Measurements from ENCODE around the gene WDR36.

DNA sequence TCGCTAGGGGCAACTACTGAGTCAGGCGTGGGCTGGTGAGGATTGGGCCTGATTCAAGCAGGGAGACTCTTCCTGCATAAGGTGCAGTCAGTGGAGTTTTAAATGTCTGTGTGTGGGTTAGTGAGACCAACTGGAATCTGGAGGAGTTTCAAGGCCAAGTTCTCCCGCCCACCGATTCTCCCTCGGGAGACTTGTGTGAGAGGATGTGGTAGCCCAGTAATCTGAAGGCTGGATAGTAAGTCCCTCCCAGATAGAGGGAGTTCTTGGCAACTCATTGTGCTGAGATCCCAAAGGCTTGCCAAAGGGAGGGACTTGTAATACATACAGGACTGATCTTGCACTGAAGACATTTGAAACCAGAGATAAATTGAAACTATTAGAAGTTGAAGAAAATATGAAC lies 51.8 kb downstream of the WDR36 start:
- TF ChIP-seq SP1 (IDR thresholded peaks at IDR 0.05; ENCODE audit: low read depth) (no peak), EGR1 (IDR thresholded peaks at IDR 0.05; ENCODE audit: low read depth) (no peak), SIN3A (IDR thresholded peaks at IDR 0.05; ENCODE audit: low read depth) (no peak), ZNF274 (IDR thresholded peaks at IDR 0.05; ENCODE audit: low read depth, low read length) (no peak), POLR2A (IDR thresholded peaks at IDR 0.05; ENCODE audit: borderline replicate concordance, extremely low read depth, insufficient read depth, insufficient read length) (no peak), EZH2phosphoT487 (IDR thresholded peaks at IDR 0.05; ENCODE audit: borderline replicate concordance) (no peak), EZH2 (IDR thresholded peaks at IDR 0.05) (no peak), RAD21 (IDR thresholded peaks at IDR 0.05; ENCODE audit: low read depth) (no peak), POLR2AphosphoS5 (IDR thresholded peaks at IDR 0.05; ENCODE audit: low read depth, low read length) (no peak)
- TF ChIP-seq, protein P1, sequence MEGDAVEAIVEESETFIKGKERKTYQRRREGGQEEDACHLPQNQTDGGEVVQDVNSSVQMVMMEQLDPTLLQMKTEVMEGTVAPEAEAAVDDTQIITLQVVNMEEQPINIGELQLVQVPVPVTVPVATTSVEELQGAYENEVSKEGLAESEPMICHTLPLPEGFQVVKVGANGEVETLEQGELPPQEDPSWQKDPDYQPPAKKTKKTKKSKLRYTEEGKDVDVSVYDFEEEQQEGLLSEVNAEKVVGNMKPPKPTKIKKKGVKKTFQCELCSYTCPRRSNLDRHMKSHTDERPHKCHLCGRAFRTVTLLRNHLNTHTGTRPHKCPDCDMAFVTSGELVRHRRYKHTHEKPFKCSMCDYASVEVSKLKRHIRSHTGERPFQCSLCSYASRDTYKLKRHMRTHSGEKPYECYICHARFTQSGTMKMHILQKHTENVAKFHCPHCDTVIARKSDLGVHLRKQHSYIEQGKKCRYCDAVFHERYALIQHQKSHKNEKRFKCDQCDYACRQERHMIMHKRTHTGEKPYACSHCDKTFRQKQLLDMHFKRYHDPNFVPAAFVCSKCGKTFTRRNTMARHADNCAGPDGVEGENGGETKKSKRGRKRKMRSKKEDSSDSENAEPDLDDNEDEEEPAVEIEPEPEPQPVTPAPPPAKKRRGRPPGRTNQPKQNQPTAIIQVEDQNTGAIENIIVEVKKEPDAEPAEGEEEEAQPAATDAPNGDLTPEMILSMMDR (IDR thresholded peaks at IDR 0.05 in 2 of 3, conservative IDR thresholded peaks at IDR 0.05 in 1 of 3; ENCODE audit: borderline replicate concordance in 1 of 3, insufficient read depth in 1 of 3, low read depth in 2 of 3, low read length in 2 of 3) = no peak
- TF ChIP-seq, protein P2, sequence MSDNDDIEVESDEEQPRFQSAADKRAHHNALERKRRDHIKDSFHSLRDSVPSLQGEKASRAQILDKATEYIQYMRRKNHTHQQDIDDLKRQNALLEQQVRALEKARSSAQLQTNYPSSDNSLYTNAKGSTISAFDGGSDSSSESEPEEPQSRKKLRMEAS (IDR thresholded peaks at IDR 0.05) = no peak
- TF ChIP-seq, protein P3, sequence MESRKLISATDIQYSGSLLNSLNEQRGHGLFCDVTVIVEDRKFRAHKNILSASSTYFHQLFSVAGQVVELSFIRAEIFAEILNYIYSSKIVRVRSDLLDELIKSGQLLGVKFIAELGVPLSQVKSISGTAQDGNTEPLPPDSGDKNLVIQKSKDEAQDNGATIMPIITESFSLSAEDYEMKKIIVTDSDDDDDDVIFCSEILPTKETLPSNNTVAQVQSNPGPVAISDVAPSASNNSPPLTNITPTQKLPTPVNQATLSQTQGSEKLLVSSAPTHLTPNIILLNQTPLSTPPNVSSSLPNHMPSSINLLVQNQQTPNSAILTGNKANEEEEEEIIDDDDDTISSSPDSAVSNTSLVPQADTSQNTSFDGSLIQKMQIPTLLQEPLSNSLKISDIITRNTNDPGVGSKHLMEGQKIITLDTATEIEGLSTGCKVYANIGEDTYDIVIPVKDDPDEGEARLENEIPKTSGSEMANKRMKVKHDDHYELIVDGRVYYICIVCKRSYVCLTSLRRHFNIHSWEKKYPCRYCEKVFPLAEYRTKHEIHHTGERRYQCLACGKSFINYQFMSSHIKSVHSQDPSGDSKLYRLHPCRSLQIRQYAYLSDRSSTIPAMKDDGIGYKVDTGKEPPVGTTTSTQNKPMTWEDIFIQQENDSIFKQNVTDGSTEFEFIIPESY (IDR thresholded peaks at IDR 0.05; ENCODE audit: extremely low read depth, insufficient replicate concordance, low read length) = no peak
